Neutrophil (primary cell): ENCODE data around the gene PNRC2.
"Not testable (repeated sequence)": the region's sequence is repeated elsewhere in the genome, so short reads cannot be mapped to it uniquely, and the experiment has no call there.

ENCODE experiments used
- H3K27ac ChIP-seq: fragments of 200-600 bp; sonication (generic); 2 replicates; pipeline ENCODE4 v1.5.1; 2016; ENCODE audit warnings: mild to moderate bottlenecking, moderate library complexity
- H3K27me3 ChIP-seq: fragments of 200-600 bp; sonication (generic); 2 replicates; pipeline ENCODE4 v1.6.0; 2016; ENCODE audit warnings: mild to moderate bottlenecking
- H3K36me3 ChIP-seq: fragments of 200-600 bp; sonication (generic); 2 replicates; pipeline ENCODE4 v1.5.1; 2017
- H3K4me1 ChIP-seq, 2 experiments: fragments of 200-600 bp in 1 of 2; sonication (generic) in 1 of 2; 1 replicate in 1 of 2; 2 replicates in 1 of 2; pipeline versions ENCODE4 v1.5.1 to v1.6.1; 2013 to 2016; ENCODE audit warnings: low read depth in 1 of 2, low read length in 1 of 2, mild to moderate bottlenecking in 1 of 2, moderate library complexity in 1 of 2; ENCODE audit not compliant: control insufficient read depth in 1 of 2, insufficient read depth in 1 of 2
- H3K4me3 ChIP-seq, 2 experiments: fragments of 200-600 bp in 1 of 2; sonication (generic) in 1 of 2; 1 replicate in 1 of 2; 2 replicates in 1 of 2; pipeline ENCODE4 v1.5.1; 2013 to 2016; ENCODE audit warnings: low read depth in 1 of 2, low read length in 1 of 2, mild to moderate bottlenecking in 1 of 2, moderate library complexity in 1 of 2
- H3K9me3 ChIP-seq: fragments of 200-600 bp; sonication (generic); 2 replicates; pipeline ENCODE4 v1.5.1; 2016
- CTCF ChIP-seq: fragments of 200-600 bp; sonication (generic); IDR thresholded peaks from 2 replicates; pipeline ENCODE4 v1.5.1; 2016; ENCODE audit warnings: antibody characterized with exemption

PNRC2 gene

GRCh38 chr1:24002695-24003094, 43.1 kb downstream of the PNRC2 start:
- TF ChIP-seq CTCF = no peak
- Histone ChIP-seq H3K27me3 (no peaks in the 10 kb centered on the region), H3K36me3 (no peaks in the 10 kb centered on the region), H3K27ac (no peak overlapping the region), H3K4me3 (no peak overlapping the region), H3K4me1 (no peaks in the 10 kb centered on the region), H3K9me3 (no peaks in the 10 kb centered on the region)

- Histone ChIP-seq H3K36me3 (no peaks in the 10 kb centered on the region), H3K9me3 (no peaks in the 10 kb centered on the region), H3K4me1 (no peaks in the 10 kb centered on the region), H3K4me3 (no peak overlapping the region), H3K27ac (no peak overlapping the region), H3K27me3 (no peaks in the 10 kb centered on the region)
- no peak for TF ChIP-seq CTCF
Measured at GRCh38 chr1:24003331-24003972, 43.8 kb downstream of the PNRC2 start.

GRCh38 chr1:24004132-24004531, 44.5 kb downstream of the PNRC2 start:
- Histone ChIP-seq H3K9me3 (no peaks in the 10 kb centered on the region), H3K27me3 (no peaks in the 10 kb centered on the region), H3K36me3 (no peaks in the 10 kb centered on the region), H3K4me1 (no peaks in the 10 kb centered on the region), H3K27ac (no peak overlapping the region), H3K4me3 (no peak overlapping the region)
- no peak for TF ChIP-seq CTCF

GRCh38 chr1:24005163-24005562, 45.5 kb downstream of the PNRC2 start:
- Histone ChIP-seq H3K27me3 (no peaks in the 10 kb centered on the region), H3K36me3 (no peaks in the 10 kb centered on the region), H3K4me3 (no peak overlapping the region), H3K27ac (no peak overlapping the region), H3K4me1 (no peaks in the 10 kb centered on the region), H3K9me3 (no peaks in the 10 kb centered on the region)
- TF ChIP-seq CTCF = no peak

GRCh38 chr1:24007079-24007478, 47.5 kb downstream of the PNRC2 start:
- peaks cover 3% of the 10 kb centered on the region for H3K27me3 ChIP-seq
- TF ChIP-seq CTCF = no peak
- no peak overlapping the region for H3K27ac ChIP-seq
- H3K9me3 ChIP-seq = no peaks in the 10 kb centered on the region
- H3K4me3 ChIP-seq = no peak overlapping the region
- H3K4me1 ChIP-seq = no peaks in the 10 kb centered on the region
- no peaks in the 10 kb centered on the region for H3K36me3 ChIP-seq

GRCh38 chr1:24008574-24009184, 49.1 kb downstream of the PNRC2 start:
- not testable (repeated sequence) for H3K4me1 ChIP-seq, H3K36me3 ChIP-seq, H3K9me3 ChIP-seq, H3K4me3 ChIP-seq, H3K27me3 ChIP-seq, H3K27ac ChIP-seq
